ENCODE results near the gene LGALS7B.
"Not testable (repeated sequence)": the region's sequence is repeated elsewhere in the genome, so short reads cannot be mapped to it uniquely, and the experiment has no call there.

DNA sequence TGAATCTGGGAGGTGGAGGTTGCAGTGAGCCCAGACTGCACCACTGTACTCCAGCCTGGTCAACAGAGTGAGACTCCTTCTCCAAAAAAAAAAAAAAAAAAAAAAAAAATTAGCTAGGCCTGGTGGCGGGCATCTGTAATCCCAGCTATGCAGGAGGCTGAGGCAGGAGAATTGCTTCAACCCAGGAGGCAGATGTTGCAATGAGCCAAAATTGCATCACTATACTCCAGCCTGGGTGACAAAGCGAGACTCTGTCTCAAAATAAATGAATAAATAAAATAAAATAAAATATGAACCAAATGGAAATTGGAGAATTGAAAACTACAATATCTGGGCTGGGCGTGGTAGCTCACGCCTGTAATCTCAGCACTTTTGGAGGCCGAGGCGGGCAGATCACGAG lies 40.2 kb downstream of the LGALS7B start:
- TF ChIP-seq, protein P1, sequence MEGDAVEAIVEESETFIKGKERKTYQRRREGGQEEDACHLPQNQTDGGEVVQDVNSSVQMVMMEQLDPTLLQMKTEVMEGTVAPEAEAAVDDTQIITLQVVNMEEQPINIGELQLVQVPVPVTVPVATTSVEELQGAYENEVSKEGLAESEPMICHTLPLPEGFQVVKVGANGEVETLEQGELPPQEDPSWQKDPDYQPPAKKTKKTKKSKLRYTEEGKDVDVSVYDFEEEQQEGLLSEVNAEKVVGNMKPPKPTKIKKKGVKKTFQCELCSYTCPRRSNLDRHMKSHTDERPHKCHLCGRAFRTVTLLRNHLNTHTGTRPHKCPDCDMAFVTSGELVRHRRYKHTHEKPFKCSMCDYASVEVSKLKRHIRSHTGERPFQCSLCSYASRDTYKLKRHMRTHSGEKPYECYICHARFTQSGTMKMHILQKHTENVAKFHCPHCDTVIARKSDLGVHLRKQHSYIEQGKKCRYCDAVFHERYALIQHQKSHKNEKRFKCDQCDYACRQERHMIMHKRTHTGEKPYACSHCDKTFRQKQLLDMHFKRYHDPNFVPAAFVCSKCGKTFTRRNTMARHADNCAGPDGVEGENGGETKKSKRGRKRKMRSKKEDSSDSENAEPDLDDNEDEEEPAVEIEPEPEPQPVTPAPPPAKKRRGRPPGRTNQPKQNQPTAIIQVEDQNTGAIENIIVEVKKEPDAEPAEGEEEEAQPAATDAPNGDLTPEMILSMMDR (IDR thresholded peaks at IDR 0.05), result not testable (repeated sequence)
- TF ChIP-seq POLR2A (IDR thresholded peaks at IDR 0.05), result not testable (repeated sequence)

Data from esophagus squamous epithelium (tissue), 4 donors.